Gastroesophageal sphincter (tissue), 3 donors: ENCODE data around the gene WWC2.
"Not testable (repeated sequence)": the region's sequence is repeated elsewhere in the genome, so short reads cannot be mapped to it uniquely, and the experiment has no call there.

Source experiments
- CTCF ChIP-seq, 4 experiments: fragments of 200-600 bp in 2 of 4; fragments of 450-650 bp in 2 of 4; sonication (generic) in 1 of 4; IDR thresholded peaks; one replicate each; pipeline ENCODE4 v1.5.1; 2017 to 2019; ENCODE audit warnings: antibody characterized with exemption in 4 of 4, mild to moderate bottlenecking in 2 of 4, moderate library complexity in 2 of 4
- POLR2AphosphoS5 ChIP-seq: sonication (generic); formaldehyde crosslinking; IDR thresholded peaks from one replicate; pipeline ENCODE4 v1.6.1; 2017; ENCODE audit warnings: antibody characterized with exemption

- TF ChIP-seq CTCF (IDR thresholded peaks at IDR 0.05); POLR2AphosphoS5: not testable (repeated sequence)
Measured at GRCh38 chr4:183326387-183326786, 227.3 kb downstream of the WWC2 start.
